Osteoblast (primary cell): Measurements from ENCODE around the gene NBAS. TPM values are rescaled to one million over a fixed set of nuclear protein-coding genes. Genes with fewer than 3 reads are reported as not detected.
A peak's percentile ranks its signal among the peaks of the same experiment; 100 is the strongest.

ENCODE experiments used
- DNase-seq: peaks from one replicate; pipeline ENCODE4 v3.0.0; 2011; ENCODE audit warnings: low spot score, mixed read lengths; ENCODE audit not compliant: insufficient read length; ENCODE audit errors: missing footprints
- H2AFZ ChIP-seq: 2 replicates; pipeline ENCODE4 v1.6.0; 2011; ENCODE audit warnings: mild to moderate bottlenecking, low read length
- H3K27ac ChIP-seq: 2 replicates; pipeline ENCODE4 v1.5.1; 2011; ENCODE audit warnings: mild to moderate bottlenecking, low read depth, low read length, moderate library complexity
- H3K27me3 ChIP-seq: 2 replicates; pipeline ENCODE4 v1.6.0; 2012; ENCODE audit warnings: mild to moderate bottlenecking, control low read depth, inconsistent platforms, low read length, moderate library complexity; ENCODE audit not compliant: insufficient read depth
- H3K36me3 ChIP-seq: 2 replicates; pipeline ENCODE4 v1.5.1; 2011; ENCODE audit warnings: mild to moderate bottlenecking, low read length, control low read depth, moderate library complexity; ENCODE audit not compliant: insufficient read depth
- H3K4me1 ChIP-seq: 2 replicates; pipeline ENCODE4 v1.5.1; 2011; ENCODE audit warnings: mild to moderate bottlenecking, low read length, control low read depth, moderate library complexity; ENCODE audit not compliant: insufficient read depth
- H3K4me2 ChIP-seq: 2 replicates; pipeline ENCODE4 v1.6.0; 2011; ENCODE audit warnings: mild to moderate bottlenecking, low read length; ENCODE audit not compliant: insufficient read depth
- H3K4me3 ChIP-seq: fragments of 200-600 bp; sonication (generic); 3 replicates; pipeline ENCODE4 v1.5.1; 2012; ENCODE audit warnings: mild to moderate bottlenecking, low read length, inconsistent platforms; ENCODE audit not compliant: insufficient read depth
- H3K79me2 ChIP-seq: 2 replicates; pipeline ENCODE4 v1.6.0; 2012; ENCODE audit warnings: mild to moderate bottlenecking, low read length, control low read depth, inconsistent platforms; ENCODE audit not compliant: insufficient read depth
- H3K9me3 ChIP-seq: 2 replicates; pipeline ENCODE4 v1.5.1; 2011; ENCODE audit warnings: low read depth, low read length, control low read depth
- H4K20me1 ChIP-seq: 2 replicates; pipeline ENCODE4 v1.6.0; 2012; ENCODE audit warnings: mild to moderate bottlenecking, low read length, control low read depth; ENCODE audit not compliant: insufficient read depth
- total RNA-seq: library from RNA; depleted of rRNA; stranded (reverse); fragments of >200 nt; gene quantifications from 2 replicates; pipeline ENCODE4 v1.2.3, GENCODE V29; 2012
- TF ChIP-seq, protein P1 (sequence below): IDR thresholded peaks from 2 replicates; pipeline ENCODE4 v1.5.1; 2011; ENCODE audit warnings: mild to moderate bottlenecking, low read depth, low read length, moderate library complexity; ENCODE audit errors: extremely low read depth

NBAS gene
- total RNA-seq, 1 donor: 98.1 TPM

DNA sequence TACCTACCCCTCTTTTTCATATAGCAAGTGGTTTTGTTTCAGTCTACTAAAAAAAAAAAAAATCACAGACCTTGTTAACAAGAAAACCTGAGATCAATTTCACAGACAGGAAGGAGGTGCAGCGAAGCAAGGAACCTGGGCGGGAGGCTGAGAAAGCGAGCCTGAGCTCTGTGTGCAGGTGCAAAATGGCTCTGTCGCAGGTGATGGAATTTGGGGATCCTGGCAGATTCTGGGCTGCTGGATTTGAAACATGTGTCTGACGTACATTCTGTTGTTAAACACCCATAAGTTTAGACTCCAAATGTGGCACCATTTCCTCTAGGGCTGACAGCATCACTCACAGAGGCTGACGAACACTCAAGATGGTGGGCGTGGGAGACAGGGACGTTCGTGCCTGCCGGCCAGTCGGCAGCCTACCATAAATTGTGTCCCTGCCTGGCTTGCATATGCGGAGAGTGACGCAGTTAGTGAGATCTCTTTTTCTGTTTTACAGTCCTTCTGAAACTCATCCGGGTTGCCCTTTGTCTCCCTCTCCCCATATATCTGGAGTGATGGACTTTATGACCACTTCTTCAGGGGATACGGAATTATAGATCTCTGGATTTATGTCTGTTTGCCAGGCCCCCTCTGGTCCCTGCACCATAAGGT is 21.7 kb upstream of the NBAS start:
- Histone ChIP-seq H3K4me2 (no peak overlapping the region), H3K79me2 (no peaks in the 10 kb centered on the region), H3K4me1 (peaks cover 3% of the 10 kb centered on the region), H3K4me3 (no peak overlapping the region), H3K36me3 (no peaks in the 10 kb centered on the region), H3K27me3 (no peaks in the 10 kb centered on the region), H2AFZ (peak overlapping the region; percentile 37), H4K20me1 (no peaks in the 10 kb centered on the region), H3K9me3 (no peaks in the 10 kb centered on the region), H3K27ac (no peak overlapping the region)
- TF ChIP-seq, protein P1, sequence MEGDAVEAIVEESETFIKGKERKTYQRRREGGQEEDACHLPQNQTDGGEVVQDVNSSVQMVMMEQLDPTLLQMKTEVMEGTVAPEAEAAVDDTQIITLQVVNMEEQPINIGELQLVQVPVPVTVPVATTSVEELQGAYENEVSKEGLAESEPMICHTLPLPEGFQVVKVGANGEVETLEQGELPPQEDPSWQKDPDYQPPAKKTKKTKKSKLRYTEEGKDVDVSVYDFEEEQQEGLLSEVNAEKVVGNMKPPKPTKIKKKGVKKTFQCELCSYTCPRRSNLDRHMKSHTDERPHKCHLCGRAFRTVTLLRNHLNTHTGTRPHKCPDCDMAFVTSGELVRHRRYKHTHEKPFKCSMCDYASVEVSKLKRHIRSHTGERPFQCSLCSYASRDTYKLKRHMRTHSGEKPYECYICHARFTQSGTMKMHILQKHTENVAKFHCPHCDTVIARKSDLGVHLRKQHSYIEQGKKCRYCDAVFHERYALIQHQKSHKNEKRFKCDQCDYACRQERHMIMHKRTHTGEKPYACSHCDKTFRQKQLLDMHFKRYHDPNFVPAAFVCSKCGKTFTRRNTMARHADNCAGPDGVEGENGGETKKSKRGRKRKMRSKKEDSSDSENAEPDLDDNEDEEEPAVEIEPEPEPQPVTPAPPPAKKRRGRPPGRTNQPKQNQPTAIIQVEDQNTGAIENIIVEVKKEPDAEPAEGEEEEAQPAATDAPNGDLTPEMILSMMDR: no peak
- no peak for DNase-seq

DNA sequence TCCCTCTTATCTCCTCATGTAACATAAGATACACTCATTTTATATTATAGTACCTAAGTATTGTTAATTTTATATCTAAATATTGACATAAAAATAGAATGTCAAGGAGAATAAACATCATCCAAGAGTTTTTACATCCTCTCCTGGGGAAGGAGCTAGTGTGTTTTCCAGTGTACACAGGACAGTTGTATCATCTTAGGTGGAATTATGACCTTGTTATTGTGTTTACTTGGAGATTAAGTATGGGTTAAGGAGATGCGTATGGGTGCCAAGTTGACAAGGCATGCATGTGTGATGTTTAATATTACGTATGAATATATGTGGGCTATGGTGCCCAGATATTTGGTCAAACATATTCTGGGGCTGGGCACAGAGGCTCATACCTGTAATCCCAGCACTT is 19.3 kb upstream of the NBAS start:
- Histone ChIP-seq H3K27ac (no peak overlapping the region), H4K20me1 (no peaks in the 10 kb centered on the region), H3K79me2 (no peaks in the 10 kb centered on the region), H3K36me3 (no peaks in the 10 kb centered on the region), H3K4me2 (no peak overlapping the region), H3K27me3 (no peaks in the 10 kb centered on the region), H3K9me3 (no peaks in the 10 kb centered on the region), H2AFZ (no peak overlapping the region), H3K4me1 (peaks cover 3% of the 10 kb centered on the region), H3K4me3 (no peak overlapping the region)
- TF ChIP-seq, protein P1: no peak
- no peak for DNase-seq

- Histone ChIP-seq H3K27ac (no peak overlapping the region), H3K9me3 (no peaks in the 10 kb centered on the region), H4K20me1 (no peaks in the 10 kb centered on the region), H3K4me1 (peaks cover 3% of the 10 kb centered on the region), H3K4me3 (no peak overlapping the region), H2AFZ (no peak overlapping the region), H3K27me3 (no peaks in the 10 kb centered on the region), H3K79me2 (no peaks in the 10 kb centered on the region), H3K36me3 (no peaks in the 10 kb centered on the region), H3K4me2 (no peak overlapping the region)
- TF ChIP-seq, protein P1: no peak
- no peak for DNase-seq
These were observed 18.5 kb upstream of the NBAS start for GRCh38 chr2:15579641-15580040.

DNA sequence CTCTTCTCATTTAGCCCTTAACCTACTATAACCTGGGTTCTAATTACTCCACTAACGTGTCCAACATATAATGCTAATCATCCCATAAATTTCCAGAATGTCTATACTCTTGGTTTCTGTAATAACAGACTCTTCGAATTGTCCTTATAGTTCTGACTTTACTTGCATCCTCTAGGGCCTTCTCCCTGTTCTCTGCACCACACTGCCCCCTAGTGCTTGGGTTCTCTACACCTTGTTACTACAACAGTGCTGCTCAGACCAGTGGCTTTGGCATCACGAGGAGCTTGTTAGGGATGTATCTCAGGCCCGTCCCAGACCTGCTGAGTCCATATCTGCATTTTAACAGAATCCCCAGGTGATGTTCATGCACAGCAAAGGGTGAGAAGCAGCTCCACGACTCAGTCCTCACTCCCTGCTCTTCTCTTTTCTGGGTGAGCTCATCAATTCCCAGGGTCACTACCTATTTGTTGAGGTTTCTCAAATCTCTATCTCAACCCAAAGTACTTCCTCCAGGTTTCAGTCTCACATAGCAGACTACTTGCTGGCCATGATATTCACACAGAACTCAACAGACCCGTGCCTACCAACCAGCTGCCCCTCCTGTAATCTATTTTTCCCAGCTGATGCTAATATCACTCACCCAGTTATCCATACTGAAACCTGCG is 16.1 kb upstream of the NBAS start:
- Histone ChIP-seq H3K4me3 (no peak overlapping the region), H4K20me1 (no peaks in the 10 kb centered on the region), H3K79me2 (no peaks in the 10 kb centered on the region), H2AFZ (no peak overlapping the region), H3K4me2 (no peak overlapping the region), H3K27me3 (no peaks in the 10 kb centered on the region), H3K27ac (no peak overlapping the region), H3K4me1 (peaks cover 3% of the 10 kb centered on the region), H3K36me3 (no peaks in the 10 kb centered on the region), H3K9me3 (no peaks in the 10 kb centered on the region)
- peak; percentile 71 for DNase-seq
- TF ChIP-seq, protein P1: peak; percentile 91
